ENCODE data around the gene SH3D19. TPM values are rescaled to one million over a fixed set of nuclear protein-coding genes. Genes with fewer than 3 reads are reported as not detected.

Gene SH3D19
- total and polyA plus RNA-seq, 2 experiments from 2014 or later, result 28.2 to 54.7 TPM

GRCh38 chr4:151169223-151169622 lies 156.2 kb downstream of the SH3D19 start:
- Histone ChIP-seq H3K4me3 (no peak overlapping the region), H4K20me1 (ENCODE audit: insufficient read depth, poor library complexity, severe bottlenecking) (no peaks in the 10 kb centered on the region), H3K27ac (peak overlapping the region; percentile 61), H2AFZ (no peak overlapping the region), H3K36me3 (replicated peaks; ENCODE audit: insufficient read depth, low read depth) (no peaks in the 10 kb centered on the region), H3K9me2 (replicated peaks; ENCODE audit: insufficient read depth) (no peaks in the 10 kb centered on the region), H3K79me2 (no peaks in the 10 kb centered on the region), H3K27me3 (no peaks in the 10 kb centered on the region), H3K4me2 (peak overlapping the region; percentile 53), H3K4me1 (ENCODE audit: insufficient read depth) (peaks cover 56% of the 10 kb centered on the region), H3K9me3 (ENCODE audit: low read depth) (no peaks in the 10 kb centered on the region)
- WGBS (ENCODE audit: low lambda C conversion rate, missing lambda C conversion rate), result 36% methylated on average over 7 of the region's 7 CpGs
- peak; percentile 80 for DNase-seq (ENCODE audit: low spot score)
- no peak for TF ChIP-seq EZH2phosphoT487 (IDR thresholded peaks at IDR 0.05; ENCODE audit: low read depth, severe bottlenecking, unreplicated experiment)
- no peak for TF ChIP-seq EZH2 (IDR thresholded peaks at IDR 0.05; ENCODE audit: borderline replicate concordance)
- TF ChIP-seq, protein P1, sequence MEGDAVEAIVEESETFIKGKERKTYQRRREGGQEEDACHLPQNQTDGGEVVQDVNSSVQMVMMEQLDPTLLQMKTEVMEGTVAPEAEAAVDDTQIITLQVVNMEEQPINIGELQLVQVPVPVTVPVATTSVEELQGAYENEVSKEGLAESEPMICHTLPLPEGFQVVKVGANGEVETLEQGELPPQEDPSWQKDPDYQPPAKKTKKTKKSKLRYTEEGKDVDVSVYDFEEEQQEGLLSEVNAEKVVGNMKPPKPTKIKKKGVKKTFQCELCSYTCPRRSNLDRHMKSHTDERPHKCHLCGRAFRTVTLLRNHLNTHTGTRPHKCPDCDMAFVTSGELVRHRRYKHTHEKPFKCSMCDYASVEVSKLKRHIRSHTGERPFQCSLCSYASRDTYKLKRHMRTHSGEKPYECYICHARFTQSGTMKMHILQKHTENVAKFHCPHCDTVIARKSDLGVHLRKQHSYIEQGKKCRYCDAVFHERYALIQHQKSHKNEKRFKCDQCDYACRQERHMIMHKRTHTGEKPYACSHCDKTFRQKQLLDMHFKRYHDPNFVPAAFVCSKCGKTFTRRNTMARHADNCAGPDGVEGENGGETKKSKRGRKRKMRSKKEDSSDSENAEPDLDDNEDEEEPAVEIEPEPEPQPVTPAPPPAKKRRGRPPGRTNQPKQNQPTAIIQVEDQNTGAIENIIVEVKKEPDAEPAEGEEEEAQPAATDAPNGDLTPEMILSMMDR (IDR thresholded peaks at IDR 0.05; ENCODE audit: poor library complexity), result no peak

- no peaks in the 10 kb centered on the region for H3K9me2 ChIP-seq (replicated peaks; ENCODE audit: insufficient read depth)
- H3K9me3 ChIP-seq (ENCODE audit: low read depth), result no peaks in the 10 kb centered on the region
- H3K4me3 ChIP-seq, result no peak overlapping the region
- no peaks in the 10 kb centered on the region for H3K36me3 ChIP-seq (replicated peaks; ENCODE audit: insufficient read depth, low read depth)
- H3K27ac ChIP-seq, result no peak overlapping the region
- TF ChIP-seq, protein P1 (IDR thresholded peaks at IDR 0.05; ENCODE audit: poor library complexity), result no peak
- TF ChIP-seq EZH2phosphoT487 (IDR thresholded peaks at IDR 0.05; ENCODE audit: low read depth, severe bottlenecking, unreplicated experiment), result no peak
- no peak for TF ChIP-seq EZH2 (IDR thresholded peaks at IDR 0.05; ENCODE audit: borderline replicate concordance)
- no peak for DNase-seq (ENCODE audit: low spot score)
- H4K20me1 ChIP-seq (ENCODE audit: insufficient read depth, poor library complexity, severe bottlenecking), result no peaks in the 10 kb centered on the region
- H3K27me3 ChIP-seq, result no peaks in the 10 kb centered on the region
- WGBS (ENCODE audit: low lambda C conversion rate, missing lambda C conversion rate), result 97% methylated on average over 24 of the region's 24 CpGs
- H3K79me2 ChIP-seq, result no peaks in the 10 kb centered on the region
- no peak overlapping the region for H3K4me2 ChIP-seq
- peaks cover 46% of the 10 kb centered on the region for H3K4me1 ChIP-seq (ENCODE audit: insufficient read depth)
- H2AFZ ChIP-seq, result no peak overlapping the region
These were observed 157.8 kb downstream of the SH3D19 start for GRCh38 chr4:151167561-151167960.

- WGBS (ENCODE audit: low lambda C conversion rate, missing lambda C conversion rate), result 70% methylated on average over 4 of the region's 4 CpGs
- TF ChIP-seq, protein P1 (IDR thresholded peaks at IDR 0.05; ENCODE audit: poor library complexity), result no peak
- no peak for TF ChIP-seq EZH2phosphoT487 (IDR thresholded peaks at IDR 0.05; ENCODE audit: low read depth, severe bottlenecking, unreplicated experiment)
- no peak for TF ChIP-seq EZH2 (IDR thresholded peaks at IDR 0.05; ENCODE audit: borderline replicate concordance)
- H3K9me3 ChIP-seq (ENCODE audit: low read depth), result no peaks in the 10 kb centered on the region
These were observed 158.8 kb downstream of the SH3D19 start for GRCh38 chr4:151166636-151167035.

More at GRCh38 chr4:151166636-151167035, 158.8 kb downstream of the SH3D19 start:
- DNase-seq (ENCODE audit: low spot score), result no peak
- Histone ChIP-seq H3K79me2 (no peaks in the 10 kb centered on the region), H2AFZ (no peak overlapping the region), H3K27ac (no peak overlapping the region), H3K4me1 (ENCODE audit: insufficient read depth) (peaks cover 38% of the 10 kb centered on the region), H3K36me3 (replicated peaks; ENCODE audit: insufficient read depth, low read depth) (no peaks in the 10 kb centered on the region), H3K27me3 (no peaks in the 10 kb centered on the region), H3K4me3 (no peak overlapping the region), H3K9me2 (replicated peaks; ENCODE audit: insufficient read depth) (no peaks in the 10 kb centered on the region), H4K20me1 (ENCODE audit: insufficient read depth, poor library complexity, severe bottlenecking) (no peaks in the 10 kb centered on the region), H3K4me2 (no peak overlapping the region)

Measured in hepatocyte (in vitro differentiated cells).